H7 (cell line): ENCODE measurements around the gene LIMS2. TPM values are rescaled to one million over a fixed set of nuclear protein-coding genes. Genes with fewer than 3 reads are reported as not detected.

Experiments
- DNase-seq: peaks from one replicate; pipeline ENCODE4 v3.0.0; 2012
- H3K27me3 ChIP-seq: 2 replicates; pipeline ENCODE4 v1.6.0; 2011; ENCODE audit warnings: mild to moderate bottlenecking, low read length; ENCODE audit not compliant: control insufficient read depth, insufficient read depth
- H3K36me3 ChIP-seq: replicated peaks from 2 replicates; pipeline ENCODE4 v1.5.1; 2011; ENCODE audit warnings: low read length; ENCODE audit not compliant: control insufficient read depth, insufficient read depth
- H3K4me3 ChIP-seq: 2 replicates; pipeline ENCODE4 v1.5.1; 2011; ENCODE audit warnings: low read depth, mild to moderate bottlenecking, control low read depth, low read length, moderate library complexity; ENCODE audit not compliant: insufficient read depth
- total RNA-seq: library from RNA; depleted of rRNA; stranded (reverse); fragments of >200 nt; shearing (Covaris generic); gene quantifications from 2 replicates; pipeline ENCODE4 v1.2.3, GENCODE V29; 2014

LIMS2 gene
- total RNA-seq, 1 experiment from 2014 or later, result 1.4 TPM

- no peaks in the 10 kb centered on the region for H3K36me3 ChIP-seq
- H3K27me3 ChIP-seq, result no peaks in the 10 kb centered on the region
- peak; percentile 50 for DNase-seq
- no peak overlapping the region for H3K4me3 ChIP-seq
Measured at GRCh38 chr2:127624320-127624755, 51.0 kb downstream of the LIMS2 start.

- DNase-seq, result peak; percentile 53
- Histone ChIP-seq H3K36me3 (no peaks in the 10 kb centered on the region), H3K4me3 (no peak overlapping the region), H3K27me3 (no peaks in the 10 kb centered on the region)
Measured at GRCh38 chr2:127623388-127624319, 51.7 kb downstream of the LIMS2 start.

GRCh38 chr2:127622561-127623387 lies 52.6 kb downstream of the LIMS2 start:
- H3K27me3 ChIP-seq, result no peaks in the 10 kb centered on the region
- no peaks in the 10 kb centered on the region for H3K36me3 ChIP-seq
- no peak overlapping the region for H3K4me3 ChIP-seq
- DNase-seq, result peak; percentile 56

- H3K4me3 ChIP-seq, result no peak overlapping the region
- H3K36me3 ChIP-seq, result no peaks in the 10 kb centered on the region
- no peaks in the 10 kb centered on the region for H3K27me3 ChIP-seq
- DNase-seq, result peak; percentile 50
Measured at GRCh38 chr2:127621981-127622431, 53.3 kb downstream of the LIMS2 start.

GRCh38 chr2:127620866-127621265 lies 54.5 kb downstream of the LIMS2 start:
- H3K36me3 ChIP-seq, result no peaks in the 10 kb centered on the region
- H3K4me3 ChIP-seq, result no peak overlapping the region
- peak; percentile 38 for DNase-seq
- H3K27me3 ChIP-seq, result no peaks in the 10 kb centered on the region

GRCh38 chr2:127619877-127620705 lies 55.2 kb downstream of the LIMS2 start:
- Histone ChIP-seq H3K4me3 (no peak overlapping the region), H3K27me3 (no peaks in the 10 kb centered on the region), H3K36me3 (no peaks in the 10 kb centered on the region)
- DNase-seq, result peak; percentile 68

GRCh38 chr2:127619203-127619590 lies 56.1 kb downstream of the LIMS2 start:
- DNase-seq, result peak; percentile 34
- Histone ChIP-seq H3K27me3 (no peaks in the 10 kb centered on the region), H3K4me3 (no peak overlapping the region), H3K36me3 (no peaks in the 10 kb centered on the region)

- no peaks in the 10 kb centered on the region for H3K27me3 ChIP-seq
- no peak overlapping the region for H3K4me3 ChIP-seq
- DNase-seq, result peak; percentile 29
- H3K36me3 ChIP-seq, result no peaks in the 10 kb centered on the region
Measured at GRCh38 chr2:127618551-127619202, 56.7 kb downstream of the LIMS2 start.

- no peaks in the 10 kb centered on the region for H3K36me3 ChIP-seq
- H3K4me3 ChIP-seq, result no peak overlapping the region
- no peaks in the 10 kb centered on the region for H3K27me3 ChIP-seq
- DNase-seq, result peak; percentile 24
Measured at GRCh38 chr2:127615511-127616166, 59.7 kb downstream of the LIMS2 start.

GRCh38 chr2:127614731-127615130 lies 60.6 kb downstream of the LIMS2 start:
- DNase-seq, result peak; percentile 7
- no peaks in the 10 kb centered on the region for H3K36me3 ChIP-seq
- H3K4me3 ChIP-seq, result no peak overlapping the region
- no peaks in the 10 kb centered on the region for H3K27me3 ChIP-seq

- no peaks in the 10 kb centered on the region for H3K27me3 ChIP-seq
- no peak overlapping the region for H3K4me3 ChIP-seq
- DNase-seq, result no peak
- no peaks in the 10 kb centered on the region for H3K36me3 ChIP-seq
Measured at GRCh38 chr2:127614246-127614645, 61.1 kb downstream of the LIMS2 start.

GRCh38 chr2:127612111-127612822 lies 63.1 kb downstream of the LIMS2 start:
- DNase-seq, result peak; percentile 33

More at GRCh38 chr2:127612111-127612822, 63.1 kb downstream of the LIMS2 start:
- H3K36me3 ChIP-seq, result no peaks in the 10 kb centered on the region
- no peaks in the 10 kb centered on the region for H3K27me3 ChIP-seq
- H3K4me3 ChIP-seq, result no peak overlapping the region
